CD14-positive monocyte (primary cell): ENCODE results near the gene HDAC8. TPM values are rescaled to one million over a fixed set of nuclear protein-coding genes. Genes with fewer than 3 reads are reported as not detected.

Experiments used
- DNase-seq, 3 donors: peaks; one replicate each; pipeline ENCODE4 v3.0.0-alpha.2; 2011 to 2022
- H2AFZ ChIP-seq: 2 replicates; pipeline ENCODE4 v1.6.0; 2012; ENCODE audit warnings: mild to moderate bottlenecking, low read depth, low read length, inconsistent platforms; ENCODE audit not compliant: insufficient read depth, poor library complexity, severe bottlenecking
- H3K27ac ChIP-seq, 2 donors: 1 replicate in 1 of 2; 2 replicates in 1 of 2; pipeline ENCODE4 v1.5.1; 2012 to 2013; ENCODE audit warnings: low read length in 2 of 2, control low read depth in 1 of 2, inconsistent platforms in 1 of 2, low read depth in 1 of 2, mild to moderate bottlenecking in 1 of 2
- H3K27me3 ChIP-seq, 2 donors: one replicate each; pipeline versions ENCODE4 v1.6.0 to v1.6.1; 2011 to 2013; ENCODE audit warnings: low read length in 2 of 2; ENCODE audit not compliant: control insufficient read depth in 2 of 2, insufficient read depth in 2 of 2
- H3K36me3 ChIP-seq, 2 donors: replicated peaks in 1 of 2; 1 replicate in 1 of 2; 2 replicates in 1 of 2; pipeline versions ENCODE4 v1.5.1 to v1.6.1; 2012 to 2013; ENCODE audit warnings: low read length in 2 of 2, control low read depth in 1 of 2, inconsistent platforms in 1 of 2, mild to moderate bottlenecking in 1 of 2; ENCODE audit not compliant: insufficient read depth in 2 of 2, control insufficient read depth in 1 of 2
- H3K4me1 ChIP-seq, 2 donors: 1 replicate in 1 of 2; 2 replicates in 1 of 2; pipeline versions ENCODE4 v1.5.1 to v1.6.1; 2012 to 2013; ENCODE audit warnings: low read length in 2 of 2, control low read depth in 1 of 2, inconsistent platforms in 1 of 2, mild to moderate bottlenecking in 1 of 2, moderate library complexity in 1 of 2; ENCODE audit not compliant: insufficient read depth in 2 of 2, control insufficient read depth in 1 of 2
- H3K4me2 ChIP-seq: replicated peaks from 2 replicates; pipeline ENCODE3; 2012; ENCODE audit warnings: low read length, moderate library complexity, mild to moderate bottlenecking; ENCODE audit not compliant: poor library complexity, severe bottlenecking; ENCODE audit errors: extremely low read depth
- H3K4me3 ChIP-seq, 3 experiments: fragments of 200-600 bp in 1 of 3; sonication (generic) in 1 of 3; replicated peaks in 1 of 3; 1 replicate in 2 of 3; 2 replicates in 1 of 3; pipeline ENCODE4 v1.5.1; 2011 to 2013; ENCODE audit warnings: low read length in 3 of 3, mild to moderate bottlenecking in 3 of 3, control low read depth in 2 of 3, low read depth in 2 of 3, inconsistent platforms in 1 of 3, moderate library complexity in 1 of 3
- H3K79me2 ChIP-seq: 2 replicates; pipeline ENCODE4 v1.6.0; 2012; ENCODE audit warnings: mild to moderate bottlenecking, control low read depth, inconsistent platforms, low read length, moderate library complexity; ENCODE audit not compliant: insufficient read depth
- H3K9ac ChIP-seq: 2 replicates; pipeline ENCODE4 v1.6.0; 2017; ENCODE audit warnings: low read length, mild to moderate bottlenecking; ENCODE audit not compliant: insufficient read depth, poor library complexity, severe bottlenecking
- H3K9me3 ChIP-seq, 2 donors: replicated peaks in 1 of 2; 1 replicate in 1 of 2; 2 replicates in 1 of 2; pipeline versions ENCODE4 v1.5.1 to v1.6.1; 2012 to 2013; ENCODE audit warnings: low read length in 2 of 2, control low read depth in 1 of 2; ENCODE audit not compliant: control insufficient read depth in 1 of 2, insufficient read depth in 1 of 2
- H4K20me1 ChIP-seq: 2 replicates; pipeline ENCODE4 v1.6.0; 2012; ENCODE audit warnings: mild to moderate bottlenecking, low read length, control low read depth, moderate library complexity; ENCODE audit not compliant: insufficient read depth
- H3K27ac Mint-ChIP-seq, 7 donors: one replicate each; pipeline ENCODE4 v1.8.0; 2020; ENCODE audit warnings: mild to moderate bottlenecking in 7 of 7, mixed read lengths in 7 of 7, moderate library complexity in 6 of 7, inconsistent platforms in 2 of 7
- H3K27me3 Mint-ChIP-seq, 3 donors: one replicate each; pipeline ENCODE4 v1.8.0; 2021 to 2022; ENCODE audit warnings: low read depth in 3 of 3, mild to moderate bottlenecking in 3 of 3, mixed read lengths in 3 of 3, moderate library complexity in 3 of 3, inconsistent platforms in 1 of 3
- H3K36me3 Mint-ChIP-seq, 2 donors: one replicate each; pipeline ENCODE4 v1.8.0; 2020; ENCODE audit warnings: mixed read lengths in 2 of 2, inconsistent platforms in 1 of 2, mild to moderate bottlenecking in 1 of 2
- H3K4me1 Mint-ChIP-seq: one replicate; pipeline ENCODE4 v1.8.0; 2020; ENCODE audit warnings: mild to moderate bottlenecking, mixed read lengths
- H3K4me3 Mint-ChIP-seq, 2 donors: one replicate each; pipeline ENCODE4 v1.8.0; 2020; ENCODE audit warnings: mild to moderate bottlenecking in 2 of 2, mixed read lengths in 2 of 2, moderate library complexity in 1 of 2
- H3K9me3 Mint-ChIP-seq, 7 donors: one replicate each; pipeline ENCODE4 v1.8.0; 2020 to 2022; ENCODE audit warnings: mixed read lengths in 7 of 7, mild to moderate bottlenecking in 6 of 7, moderate library complexity in 6 of 7, inconsistent platforms in 2 of 7
- CTCF ChIP-seq: fragments of 200-600 bp; IDR thresholded peaks from one replicate; pipeline ENCODE4 v1.8.0; 2022; ENCODE audit warnings: antibody characterized with exemption, mild to moderate bottlenecking
- WGBS: methylation state at CpG from one replicate; pipeline ENCODE4 v1.1.5; 2013; ENCODE audit warnings: missing lambda C conversion rate; ENCODE audit not compliant: insufficient coverage; 5-methylcytosine and 5-hydroxymethylcytosine counted together
- intact Hi-C, 2 donors: fragments of 100-400 bp; cut with micrococcal nuclease; formaldehyde crosslinking; loops; one replicate each; pipeline versions ENCODE4 v1.15.0 to v1.15.1; 2023
- polyA plus RNA-seq, 3 donors: library from polyadenylated mRNA; depleted of rRNA in 1 of 3; unstranded in 2 of 3; stranded (reverse) in 1 of 3; fragments of 300-500 nt in 2 of 3; fragments of >200 nt in 1 of 3; fragmentation: Illumina TruSeq in 2 of 3; gene quantifications; 1 replicate in 2 of 3; 2 replicates in 1 of 3; pipeline ENCODE4 v1.2.3, GENCODE V29; 2012 to 2021

The HDAC8 gene
- polyA plus RNA-seq, 3 donors = 14.3 to 22.9 (median 20.5) TPM

- peaks cover 2 to 12% (median 6%) of the 10 kb centered on the region in 7 donors for H3K9me3 Mint-ChIP-seq
- Histone ChIP-seq H3K27ac (no peak overlapping the region), H3K4me3 (no peak overlapping the region), H4K20me1 (no peaks in the 10 kb centered on the region), H3K79me2 (no peaks in the 10 kb centered on the region), H3K27me3 (no peaks in the 10 kb centered on the region), H3K4me1 (no peaks in the 10 kb centered on the region), H2AFZ (no peak overlapping the region), H3K4me2 (no peak overlapping the region), H3K9ac (no peak overlapping the region), H3K9me3 (peaks cover 0 to 4% of the 10 kb centered on the region in 2 donors), H3K36me3 (no peaks in the 10 kb centered on the region)
- no peak for DNase-seq
- H3K4me1 Mint-ChIP-seq = peaks cover 6% of the 10 kb centered on the region
- H3K4me3 Mint-ChIP-seq = no peak overlapping the region
- intact Hi-C loops = no loop called here
- peaks cover 0 to 1% (median 0%) of the 10 kb centered on the region in 3 donors for H3K27me3 Mint-ChIP-seq
- no peaks in the 10 kb centered on the region for H3K36me3 Mint-ChIP-seq
- no peak for TF ChIP-seq CTCF
- no CpG with 5 or more reads among the region's 3 CpGs for WGBS
- H3K27ac Mint-ChIP-seq = no peak overlapping the region
Measured at GRCh38 chrX:72584163-72584562, 11.5 kb upstream of the HDAC8 start.

- Mint-ChIP-seq H3K27me3 (peaks cover 0 to 4% (median 0%) of the 10 kb centered on the region in 3 donors), H3K27ac (peak overlapping the region in 4 of 7 donors; percentile 11 to 75 (median 47)), H3K4me3 (peak overlapping the region; percentile 48 to 81), H3K9me3 (peaks cover 0 to 2% (median 0%) of the 10 kb centered on the region in 7 donors), H3K4me1 (peaks cover 27% of the 10 kb centered on the region), H3K36me3 (peaks cover 0 to under 1% of the 10 kb centered on the region in 2 donors)
- no peaks in the 10 kb centered on the region for H3K27me3 ChIP-seq
- H3K9me3 ChIP-seq = no peaks in the 10 kb centered on the region
- peak overlapping the region; percentile 52 for H3K4me2 ChIP-seq
- H3K27ac ChIP-seq = no peak overlapping the region
- peaks cover 21 to 25% of the 10 kb centered on the region in 2 donors for H3K4me1 ChIP-seq
- no peaks in the 10 kb centered on the region for H4K20me1 ChIP-seq
- intact Hi-C loops = no loop called here
- DNase-seq = peak; percentile 32 to 52 (median 48)
- H3K79me2 ChIP-seq = peaks cover 9% of the 10 kb centered on the region
- peak overlapping the region in 1 of 3 experiments; percentile 41 for H3K4me3 ChIP-seq
- H3K36me3 ChIP-seq = no peaks in the 10 kb centered on the region
- no peak for TF ChIP-seq CTCF
- no peak overlapping the region for H3K9ac ChIP-seq
- H2AFZ ChIP-seq = peak overlapping the region; percentile 15
- 0% methylated on average over 3 of the region's 7 CpGs for WGBS
Measured at GRCh38 chrX:72576141-72576894, 3.7 kb upstream of the HDAC8 start.
